Amygdala (tissue), 56 donors: Measurements from ENCODE around the gene PKD1.

Experiments used
- DNase-seq, 56 donors: peaks; one replicate each; lab custom pipeline; 2025; lab: John Stamatoyannopoulos, UW

Gene PKD1

GRCh38 chr16:2039274-2040031 is 96.2 kb downstream of the PKD1 start:
- DNase-seq, result no peak
